GM21619 (cell line): Measurements from ENCODE around the gene MED23.

Source experiments
- ATAC-seq: cut with Tn5 transposase; IDR thresholded peaks from one replicate; pipeline ENCODE4 v1.9.1; 2021; ENCODE audit not compliant: unreplicated experiment

The MED23 gene

DNA sequence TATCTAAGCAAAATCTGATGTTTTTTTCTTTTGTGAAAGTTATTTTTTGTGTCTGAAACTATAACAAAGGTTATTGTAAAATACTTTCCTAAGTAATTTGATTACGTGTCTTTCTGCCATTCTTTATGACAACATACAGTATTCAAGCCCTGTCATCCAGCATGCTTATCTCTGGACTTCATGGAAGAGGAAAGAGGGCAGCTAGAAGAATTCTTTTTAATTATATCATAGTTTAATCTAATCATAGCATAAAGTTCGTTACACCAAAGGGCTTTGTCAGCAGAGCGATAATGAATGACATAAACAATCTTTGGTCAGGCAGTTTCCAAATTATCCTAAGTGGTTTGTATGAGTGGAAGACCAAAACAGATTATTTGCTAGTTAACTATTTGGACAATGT lies 12.5 kb upstream of the MED23 start:
- no peak for ATAC-seq

DNA sequence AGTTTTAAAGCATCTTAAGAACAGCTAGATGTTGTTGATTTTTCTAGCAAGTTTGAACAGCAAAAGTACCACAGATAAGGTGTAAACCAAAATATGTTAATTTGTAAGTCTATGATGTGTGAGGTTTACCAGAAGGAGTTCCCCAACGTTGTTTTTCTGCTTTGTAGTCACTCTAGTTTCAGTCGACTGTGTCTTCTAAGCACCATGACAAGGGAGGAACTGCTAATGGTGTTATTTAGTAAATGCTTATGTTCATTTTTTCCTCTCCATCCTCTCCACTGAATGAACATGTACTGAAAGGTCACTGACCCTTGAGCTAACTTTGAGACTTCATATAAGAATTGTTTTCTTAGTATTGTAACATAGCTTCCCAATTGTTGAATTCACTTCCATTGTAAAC lies 12.1 kb upstream of the MED23 start:
- peak; percentile 79 for ATAC-seq

DNA sequence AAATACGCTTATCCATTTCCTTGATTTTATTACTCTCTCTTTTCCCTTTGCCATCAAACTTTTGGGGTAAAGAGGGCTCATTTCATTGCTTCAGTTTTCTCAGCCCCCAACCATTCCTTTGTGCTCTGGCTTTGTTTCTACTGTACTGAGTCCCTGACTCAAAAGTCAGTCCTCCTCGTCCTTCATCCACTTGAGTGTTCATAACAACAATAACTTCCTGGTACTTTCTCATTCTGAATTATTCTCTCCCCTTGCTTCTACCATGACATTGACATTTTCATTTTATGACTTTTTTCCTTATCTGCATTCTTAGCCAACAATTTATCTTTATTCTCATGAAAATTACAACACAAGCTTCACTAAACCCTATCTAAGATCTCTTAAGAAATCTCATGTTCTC lies 10.0 kb upstream of the MED23 start:
- ATAC-seq, result no peak

DNA sequence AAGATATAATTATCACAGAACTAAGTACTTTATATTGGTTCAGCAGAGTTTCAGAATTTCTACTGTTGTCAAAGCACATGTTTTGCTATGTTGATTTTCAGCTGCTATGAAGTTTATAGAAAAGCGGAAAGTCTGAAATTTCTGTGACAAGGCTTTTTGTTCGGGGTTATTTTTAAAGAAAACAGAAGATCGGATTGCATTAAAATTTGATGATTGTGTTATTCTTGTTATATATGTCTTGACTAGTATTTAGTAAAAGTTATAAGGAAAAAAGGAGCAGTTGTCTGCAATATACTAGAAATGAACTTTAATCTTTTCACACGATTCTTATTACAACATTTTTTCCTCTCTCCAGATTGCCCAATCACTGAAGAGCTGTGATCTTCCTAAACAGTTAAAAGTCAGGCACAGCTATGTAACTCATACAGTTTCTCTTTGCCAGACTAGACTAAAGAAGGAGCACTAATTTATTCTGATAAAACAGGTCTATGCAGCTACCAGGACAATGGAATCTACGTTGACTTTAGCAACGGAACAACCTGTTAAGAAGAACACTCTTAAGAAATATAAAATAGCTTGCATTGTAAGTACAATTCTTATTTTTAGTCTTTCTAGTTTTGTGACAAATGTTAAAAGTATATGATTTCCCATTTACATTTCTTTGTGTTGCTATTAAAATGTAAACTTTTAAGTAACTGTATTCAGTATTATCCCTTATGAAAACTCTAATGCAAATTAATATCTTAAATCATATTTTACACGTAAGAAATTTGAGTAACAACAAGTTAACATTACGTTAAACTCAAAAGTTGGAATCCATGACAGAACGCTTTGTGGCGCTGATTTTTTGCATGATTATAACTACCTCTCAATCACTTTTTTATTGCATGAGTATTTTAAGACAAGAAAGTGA lies 9.1 kb upstream of the MED23 start, which contains the start of gene ENPP3:
Gene ENPP3 (plus strand): TSS at position 423 of the 913 bp plus-strand sequence. CDS start 83 bp downstream, at position 506.
- no peak for ATAC-seq

DNA sequence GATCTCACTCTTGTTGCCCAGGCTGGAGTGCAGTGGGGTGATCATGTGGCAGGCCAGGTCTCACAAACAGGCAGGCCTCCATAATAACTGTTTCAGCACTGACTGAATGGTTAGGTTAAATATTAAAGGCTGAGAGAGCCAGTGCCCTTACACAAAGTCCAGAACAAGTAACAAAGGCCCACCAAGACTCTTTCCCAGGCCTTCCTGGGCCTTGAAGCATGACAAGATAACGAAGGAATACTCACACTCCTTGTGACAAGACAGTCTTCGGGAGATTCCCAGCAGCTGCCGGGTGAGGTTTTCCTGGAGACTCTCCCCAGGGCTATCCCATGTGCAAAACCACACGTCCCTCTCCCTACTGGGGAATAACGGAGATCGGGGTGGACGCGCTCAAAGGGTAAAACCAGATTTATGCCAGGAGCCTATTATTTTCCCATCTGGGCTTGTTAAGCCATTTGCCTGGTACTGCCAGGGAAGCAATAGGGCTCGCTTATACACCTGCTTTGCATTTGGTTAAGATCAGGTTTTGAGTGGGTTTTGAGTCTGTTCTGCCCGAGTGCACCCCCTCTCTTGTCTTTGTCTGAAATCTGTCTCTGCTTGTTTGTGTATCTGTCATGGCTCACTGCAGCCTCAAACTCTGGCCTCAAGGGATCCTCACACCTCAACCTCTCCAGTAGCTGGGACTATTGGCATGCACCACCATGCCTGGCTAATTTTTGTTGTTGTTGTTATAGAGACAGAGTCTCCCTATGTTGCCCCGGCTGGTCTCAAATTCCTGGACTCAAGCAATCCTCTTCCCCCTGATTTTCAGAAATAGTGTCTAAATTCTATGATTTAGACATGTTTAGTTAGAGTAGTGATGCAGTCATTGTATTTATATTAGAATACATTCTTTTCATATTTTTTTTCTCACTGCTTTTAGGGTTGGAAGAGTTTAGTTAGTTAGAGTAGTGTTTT lies 7.6 kb upstream of the MED23 start:
- ATAC-seq, result peak; percentile 83

DNA sequence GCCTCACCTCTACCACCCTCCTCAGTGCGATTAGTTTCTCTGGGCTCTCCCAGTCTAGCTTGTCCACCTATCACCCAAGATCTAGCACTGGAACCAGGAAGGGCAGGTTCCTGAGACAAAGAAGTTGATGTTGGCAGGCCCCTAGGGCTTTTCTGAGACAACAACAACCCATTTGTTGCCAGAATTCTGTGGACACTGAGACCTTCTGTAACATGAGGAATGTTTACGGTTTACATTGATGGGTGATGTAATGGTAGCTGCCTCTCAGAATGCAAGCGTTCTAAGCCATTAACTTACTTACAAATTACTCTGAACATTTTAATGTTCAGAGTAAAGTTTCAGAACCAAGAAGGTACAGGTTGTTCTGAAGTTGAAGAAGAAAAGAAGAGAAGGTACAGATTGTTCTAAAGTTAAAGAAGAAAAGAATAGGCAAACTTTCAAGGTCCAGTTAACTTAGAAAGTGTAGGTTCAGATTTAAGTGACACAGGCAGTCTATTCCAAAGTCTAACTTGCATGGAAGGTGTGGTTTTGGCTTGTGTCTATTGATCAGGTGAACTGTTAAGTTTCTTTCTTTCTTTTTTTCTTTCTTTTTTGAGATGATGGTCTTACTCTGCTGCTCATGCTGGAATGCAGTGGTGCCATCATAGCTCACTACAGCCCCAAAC lies 3.7 kb upstream of the MED23 start:
- no peak for ATAC-seq

DNA sequence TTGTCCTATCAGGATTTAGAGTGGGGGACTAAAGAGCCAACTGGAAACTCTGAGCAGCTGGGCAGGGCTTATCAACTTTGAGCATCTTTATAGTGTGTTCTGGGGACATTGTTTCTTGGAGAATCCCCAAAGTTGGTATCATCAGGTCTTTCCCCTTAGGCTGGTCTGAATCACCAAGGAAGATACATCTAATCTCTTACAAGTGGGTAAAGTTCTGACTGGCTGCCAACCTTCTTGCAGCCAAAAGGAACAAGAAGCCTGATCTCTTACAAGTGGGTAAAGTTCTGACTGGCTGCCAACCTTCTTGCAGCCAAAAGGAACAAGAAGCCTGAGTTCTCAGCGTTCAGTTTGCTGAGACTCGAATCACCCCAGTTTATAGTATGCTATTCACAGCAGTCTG lies 1.6 kb upstream of the MED23 start:
- no peak for ATAC-seq

DNA sequence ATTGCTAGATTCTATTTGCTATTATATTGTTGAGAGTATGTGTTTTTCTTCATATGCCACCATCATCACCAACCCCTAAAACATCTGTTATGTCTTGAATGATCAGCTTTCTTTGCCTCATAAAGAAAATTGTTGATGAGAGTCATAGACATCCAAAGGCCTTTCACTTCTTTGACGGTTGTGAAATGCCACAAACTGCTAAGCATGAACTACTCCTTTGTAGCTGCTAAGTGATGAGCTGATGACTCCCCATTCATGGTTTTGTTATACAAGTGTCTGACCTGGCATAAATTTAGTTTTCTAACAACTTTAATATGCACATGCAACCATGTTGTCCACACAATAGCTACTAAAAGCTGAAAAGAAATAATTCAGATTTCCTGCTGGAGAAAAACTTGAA lies 684 bp upstream of the MED23 start:
- ATAC-seq, result no peak

DNA sequence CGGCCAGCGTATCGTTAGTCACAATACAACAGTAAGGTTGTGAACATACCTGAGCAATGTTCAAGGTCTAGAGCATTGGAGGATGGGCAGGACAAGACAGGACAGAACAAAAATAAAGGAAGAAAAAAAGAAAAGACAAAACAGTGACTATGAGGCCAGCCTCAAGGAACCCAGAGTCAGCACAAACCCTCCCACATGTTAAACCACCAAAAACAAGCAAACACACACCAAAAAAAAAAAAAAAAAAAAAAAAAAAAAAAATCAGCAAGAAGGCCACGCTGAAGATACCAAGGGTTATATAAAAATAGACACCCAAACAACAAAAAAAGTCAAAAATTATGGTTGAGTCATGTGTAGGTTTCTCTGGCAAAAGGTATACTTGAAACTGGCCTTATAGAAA lies 12.8 kb downstream of the MED23 start:
- no peak for ATAC-seq

DNA sequence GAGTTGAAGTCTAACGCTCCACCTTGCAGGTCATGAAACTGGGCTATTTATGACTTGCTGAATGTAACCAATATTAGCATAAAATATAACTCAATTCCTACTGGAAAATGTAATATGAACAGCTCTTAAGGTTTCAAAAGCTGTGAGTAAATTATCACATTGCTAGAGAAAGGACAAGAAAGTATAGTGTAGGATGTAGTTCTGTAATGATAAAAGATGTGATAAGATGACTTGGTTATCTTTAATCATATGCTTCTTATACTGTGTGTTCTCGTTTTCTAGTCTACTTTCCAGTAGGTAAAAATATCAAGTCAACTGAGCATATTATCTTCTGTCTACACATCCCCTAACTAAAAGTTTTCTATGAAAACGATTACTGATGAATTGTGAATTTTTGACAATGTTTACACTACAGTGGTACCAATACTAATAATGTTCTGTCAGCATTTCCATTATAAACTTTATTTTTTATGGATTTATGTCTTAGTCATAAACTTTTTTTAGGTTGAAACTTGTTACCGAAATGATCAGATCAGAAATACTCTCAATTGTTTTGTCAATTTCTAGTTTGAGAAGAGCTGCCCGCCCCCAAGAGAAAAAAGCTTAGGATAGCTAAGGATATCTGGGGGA lies 14.6 kb downstream of the MED23 start:
- no peak for ATAC-seq

DNA sequence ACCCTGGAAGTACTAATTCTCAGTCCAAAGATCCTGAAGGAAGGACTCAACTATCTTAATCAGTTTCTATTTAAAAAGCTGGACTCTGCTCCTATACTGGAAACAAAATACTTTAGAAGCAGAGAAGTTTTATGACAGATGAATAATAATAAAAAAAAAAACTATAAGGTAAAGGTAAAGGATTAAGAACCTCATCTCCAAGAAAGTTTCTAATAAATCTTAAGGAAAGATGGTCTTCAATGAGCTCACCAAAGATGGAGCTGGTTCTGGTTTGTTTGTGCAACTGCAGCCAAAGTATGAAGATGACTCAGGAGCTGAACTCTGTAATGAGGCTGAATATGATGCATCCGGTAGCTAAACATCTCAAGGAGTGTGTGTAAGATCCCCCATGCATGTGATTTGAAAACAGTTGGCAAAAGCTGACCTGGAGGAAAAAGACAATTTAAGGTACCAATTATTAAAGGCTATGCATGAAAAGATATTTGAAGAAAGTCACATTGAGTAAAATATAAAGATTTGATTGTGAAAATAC lies 25.2 kb downstream of the MED23 start:
- no peak for ATAC-seq

DNA sequence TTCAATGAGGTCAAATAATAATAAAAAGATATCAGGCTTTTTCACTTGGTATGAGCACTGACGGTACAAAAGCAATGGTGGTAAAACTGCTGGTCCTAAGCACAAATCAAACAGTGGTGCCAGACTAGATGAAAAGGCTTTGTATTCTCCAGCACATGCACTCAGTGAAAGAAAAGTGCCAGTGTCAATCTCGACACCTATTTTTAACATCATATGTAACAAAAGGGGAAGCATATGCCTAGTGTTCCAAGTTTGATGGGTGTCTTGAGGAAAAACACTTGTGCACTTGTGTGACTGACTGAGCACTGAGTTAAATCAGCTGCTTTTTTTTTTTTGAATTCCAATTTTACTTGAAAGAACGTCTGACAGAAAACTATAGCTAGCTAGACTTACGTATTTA lies 27.3 kb downstream of the MED23 start:
- ATAC-seq, result no peak

DNA sequence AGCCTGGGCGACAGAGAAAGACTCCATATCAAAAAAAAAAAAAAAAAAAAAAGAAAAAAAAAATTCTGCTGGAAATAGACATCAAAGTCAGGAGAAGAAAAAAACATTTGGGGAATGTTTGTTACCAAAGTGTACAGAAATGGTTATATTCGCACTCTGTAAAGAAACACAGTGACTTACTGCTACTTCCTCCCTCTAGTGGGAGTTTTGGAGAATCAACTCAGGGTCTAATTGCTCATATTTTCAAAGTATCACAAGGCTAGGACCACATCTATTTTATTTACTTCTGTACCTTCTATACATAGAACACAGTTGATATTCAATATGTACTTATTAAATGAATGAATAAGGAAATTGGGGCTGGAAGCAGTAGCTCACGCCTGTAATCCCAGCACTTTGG lies 30.6 kb downstream of the MED23 start:
- no peak for ATAC-seq

DNA sequence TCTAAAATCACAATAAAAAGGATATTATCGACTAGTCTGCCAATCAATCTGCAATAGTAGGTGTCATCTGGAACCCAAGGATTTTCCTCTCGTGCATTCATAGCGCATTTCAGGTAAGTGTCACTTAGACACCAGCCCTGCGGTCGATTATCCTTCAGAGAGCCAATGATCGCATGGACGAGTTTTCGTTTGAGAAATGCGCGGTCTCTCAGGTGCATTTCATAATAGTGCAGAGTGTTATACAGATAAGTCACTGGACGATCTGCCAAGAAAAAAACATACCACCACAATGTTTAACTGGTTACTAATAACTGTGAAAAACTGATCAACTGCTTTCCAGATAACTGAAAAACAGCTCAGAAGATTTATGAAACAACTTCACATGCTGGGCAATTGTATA lies 34.0 kb downstream of the MED23 start:
- ATAC-seq, result no peak

DNA sequence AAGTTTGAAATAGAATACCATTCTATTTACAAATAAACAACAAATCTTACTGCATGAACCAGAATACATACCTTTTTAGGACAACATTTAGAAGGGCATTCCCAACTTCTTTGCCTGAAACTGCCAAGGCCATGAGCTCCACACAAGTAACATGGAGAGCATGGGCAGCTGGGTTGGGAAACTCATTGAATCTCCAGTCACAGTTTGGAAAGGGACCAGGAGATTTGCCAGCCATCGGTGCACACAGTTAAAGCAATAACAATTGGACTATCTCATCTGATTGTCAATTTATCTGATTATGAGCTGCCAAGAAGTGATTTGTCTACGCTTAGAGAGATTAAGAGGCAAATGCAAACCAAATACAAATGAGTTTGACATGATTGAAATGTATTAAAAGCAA lies 35.1 kb downstream of the MED23 start:
- ATAC-seq, result no peak

DNA sequence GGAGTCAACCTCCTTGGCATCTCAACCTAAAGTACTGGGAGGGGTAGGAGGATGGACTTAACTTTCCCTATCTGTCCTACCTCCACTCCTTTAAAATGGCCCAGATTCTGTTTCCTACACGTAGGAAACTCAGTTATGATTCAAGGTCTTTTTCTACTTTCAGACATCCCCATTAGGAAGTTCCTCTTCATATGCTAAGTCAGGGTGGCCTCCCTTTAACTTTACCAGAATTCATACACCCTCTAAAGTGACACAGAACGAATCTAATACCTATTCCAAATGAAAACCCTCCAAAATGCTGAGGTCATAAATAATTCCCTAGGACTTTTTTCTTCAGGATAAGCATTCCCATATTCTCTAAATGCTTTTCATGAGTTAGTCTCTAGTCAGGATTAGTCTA lies 39.4 kb downstream of the MED23 start:
- ATAC-seq, result no peak

DNA sequence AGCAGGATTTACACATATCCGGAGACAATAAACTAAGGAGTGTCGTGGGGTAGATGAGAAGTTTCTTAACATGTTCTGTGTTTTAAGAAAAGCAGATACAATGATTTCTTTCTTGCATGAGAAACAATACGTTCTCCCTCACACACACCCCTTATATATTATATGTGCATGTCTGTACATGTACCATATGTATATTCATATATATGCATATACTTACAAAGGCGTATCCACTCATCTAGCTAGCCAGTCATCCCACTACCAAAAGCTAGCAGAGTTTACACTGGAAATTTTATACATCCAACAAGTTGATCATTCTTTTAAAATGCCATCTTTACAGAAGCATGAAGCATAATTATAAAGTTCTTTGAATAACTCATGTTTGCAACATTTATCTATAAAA lies 40.1 kb downstream of the MED23 start:
- ATAC-seq, result no peak

DNA sequence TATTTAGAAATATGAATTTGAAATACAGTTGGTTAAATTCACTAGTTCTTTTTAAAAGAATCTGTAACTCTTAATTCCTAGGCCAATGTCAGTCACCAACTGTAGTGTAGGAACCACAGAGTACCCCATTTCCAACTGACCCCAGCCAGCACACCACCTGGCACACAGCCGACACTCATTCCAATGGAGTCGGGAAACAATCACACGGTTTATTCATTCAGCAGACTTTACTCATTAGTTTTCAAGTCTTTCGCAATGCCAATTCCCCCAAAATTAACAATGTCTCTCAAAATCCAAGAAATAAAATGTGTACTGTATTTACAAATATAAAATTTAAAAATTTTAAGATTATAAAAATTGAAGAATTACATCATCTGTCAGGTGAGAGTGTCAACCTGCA lies 41.5 kb downstream of the MED23 start:
- ATAC-seq, result no peak

DNA sequence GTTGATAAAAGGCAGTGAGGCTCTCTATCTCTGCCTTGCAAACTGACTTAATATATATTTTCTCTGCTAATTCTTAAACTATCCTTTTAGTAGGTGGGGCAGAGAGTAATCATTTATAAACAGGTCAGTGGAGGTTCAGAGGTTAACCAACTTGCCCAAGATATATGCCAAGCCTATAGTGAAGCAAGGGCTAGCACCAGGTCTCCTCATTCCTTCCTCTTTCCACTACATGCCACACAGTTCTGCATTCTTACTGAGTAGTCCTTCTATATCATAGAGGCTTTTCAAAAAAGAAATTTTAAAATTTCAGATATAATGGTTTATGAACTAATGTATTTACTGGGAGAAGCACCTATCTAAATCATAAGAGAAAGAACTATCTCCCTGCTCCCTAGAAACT lies 46.5 kb downstream of the MED23 start:
- no peak for ATAC-seq

DNA sequence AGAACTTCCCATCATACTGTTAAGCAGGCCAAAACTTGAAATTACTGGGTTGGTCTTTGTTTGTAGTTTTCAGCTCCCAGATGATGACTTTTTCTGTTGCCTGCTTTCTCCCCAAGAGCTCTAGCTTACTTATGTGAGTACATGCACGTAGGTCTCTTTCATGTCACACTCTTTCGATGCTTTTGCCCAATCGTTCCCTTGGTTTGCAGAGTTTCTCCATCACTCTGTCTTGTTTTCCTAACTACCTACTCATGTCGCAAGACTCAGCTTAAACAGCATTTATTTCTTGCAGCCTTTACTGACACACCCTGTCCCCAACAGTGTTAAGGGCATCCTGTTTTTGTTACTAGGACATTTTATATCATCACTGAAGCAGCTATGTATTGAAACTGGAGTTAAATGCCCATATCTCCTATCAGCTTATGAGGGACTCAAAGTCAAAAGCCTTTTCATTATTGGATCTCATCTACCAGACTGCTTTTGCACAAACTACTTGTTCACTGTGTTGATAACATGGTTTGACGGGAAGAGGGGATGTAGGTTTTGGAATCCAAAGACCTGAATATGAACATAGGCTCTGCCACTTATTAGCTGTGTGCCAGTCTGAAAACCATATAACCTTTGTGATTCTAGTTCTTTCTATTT lies 52.1 kb downstream of the MED23 start:
- no peak for ATAC-seq
